ENCODE data around the gene SIX1.

DNA sequence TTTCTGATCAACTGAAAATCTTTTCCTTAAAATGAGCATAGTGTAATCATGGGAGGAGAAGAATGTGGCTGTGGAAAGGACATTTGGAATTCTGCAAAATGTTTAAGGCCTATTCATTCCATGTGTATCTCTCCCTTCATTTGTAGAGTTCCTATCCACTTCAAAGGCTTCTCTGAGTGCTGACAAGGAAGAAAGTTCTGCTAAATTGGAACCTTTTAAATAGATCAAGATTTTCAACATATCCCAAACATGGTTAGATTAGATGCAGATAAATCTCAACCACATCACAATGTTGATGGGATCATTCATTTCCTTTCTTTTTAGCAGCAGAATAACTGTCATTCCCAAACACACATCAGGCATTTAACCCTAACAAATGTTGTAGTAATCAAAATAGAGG lies 28.4 kb upstream of the SIX1 start:
- TF ChIP-seq POLR2A (IDR thresholded peaks at IDR 0.05) (no peak), POLR2AphosphoS5 (IDR thresholded peaks at IDR 0.05) (no peak), EP300 (IDR thresholded peaks at IDR 0.05) (no peak)
- TF ChIP-seq, protein P1, sequence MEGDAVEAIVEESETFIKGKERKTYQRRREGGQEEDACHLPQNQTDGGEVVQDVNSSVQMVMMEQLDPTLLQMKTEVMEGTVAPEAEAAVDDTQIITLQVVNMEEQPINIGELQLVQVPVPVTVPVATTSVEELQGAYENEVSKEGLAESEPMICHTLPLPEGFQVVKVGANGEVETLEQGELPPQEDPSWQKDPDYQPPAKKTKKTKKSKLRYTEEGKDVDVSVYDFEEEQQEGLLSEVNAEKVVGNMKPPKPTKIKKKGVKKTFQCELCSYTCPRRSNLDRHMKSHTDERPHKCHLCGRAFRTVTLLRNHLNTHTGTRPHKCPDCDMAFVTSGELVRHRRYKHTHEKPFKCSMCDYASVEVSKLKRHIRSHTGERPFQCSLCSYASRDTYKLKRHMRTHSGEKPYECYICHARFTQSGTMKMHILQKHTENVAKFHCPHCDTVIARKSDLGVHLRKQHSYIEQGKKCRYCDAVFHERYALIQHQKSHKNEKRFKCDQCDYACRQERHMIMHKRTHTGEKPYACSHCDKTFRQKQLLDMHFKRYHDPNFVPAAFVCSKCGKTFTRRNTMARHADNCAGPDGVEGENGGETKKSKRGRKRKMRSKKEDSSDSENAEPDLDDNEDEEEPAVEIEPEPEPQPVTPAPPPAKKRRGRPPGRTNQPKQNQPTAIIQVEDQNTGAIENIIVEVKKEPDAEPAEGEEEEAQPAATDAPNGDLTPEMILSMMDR (IDR thresholded peaks at IDR 0.05): no peak

Data from gastroesophageal sphincter (tissue), 3 donors.